ENCODE data around the gene TBCE.
"Not testable (repeated sequence)": the region's sequence is repeated elsewhere in the genome, so short reads cannot be mapped to it uniquely, and the experiment has no call there.

TBCE gene

GRCh38 chr1:235454021-235454420, 86.8 kb downstream of the TBCE start:
- H3K36me3 ChIP-seq (replicated peaks in 1 of 2; ENCODE audit: control insufficient read depth in 2 of 2, insufficient read depth in 2 of 2, low read length in 2 of 2), result peaks cover 8 to 73% of the 10 kb centered on the region in 2 donors
- no peaks in the 10 kb centered on the region for H3K27me3 ChIP-seq (ENCODE audit: control insufficient read depth in 3 of 3, insufficient read depth in 3 of 3, low read depth in 1 of 3, low read length in 3 of 3)
- H3K4me2 ChIP-seq (ENCODE audit: insufficient read depth, low read length, poor library complexity, severe bottlenecking), result no peak overlapping the region
- H3K9me3 ChIP-seq (replicated peaks in 1 of 2; ENCODE audit: control insufficient read depth in 2 of 2, insufficient read depth in 1 of 2, low read depth in 1 of 2, low read length in 2 of 2), result peaks cover 0 to 2% of the 10 kb centered on the region in 2 donors
- no peak overlapping the region for H2BK5ac ChIP-seq (ENCODE audit: low read length)
- no peak overlapping the region for H3K9ac ChIP-seq (ENCODE audit: low read depth, low read length, poor library complexity)
- no peak overlapping the region for H3K23ac ChIP-seq (ENCODE audit: low read depth, low read length, poor library complexity)
- H3K27ac ChIP-seq (replicated peaks; ENCODE audit: low read length), result no peak overlapping the region
- H2BK120ac ChIP-seq (ENCODE audit: low read depth, low read length), result no peak overlapping the region
- H2AFZ ChIP-seq (ENCODE audit: low read length), result no peak overlapping the region
- H3K79me1 ChIP-seq (ENCODE audit: low read depth, low read length), result no peaks in the 10 kb centered on the region
- no peak overlapping the region for H2BK12ac ChIP-seq (ENCODE audit: low read length)
- H3K4me1 ChIP-seq (ENCODE audit: control insufficient read depth in 2 of 2, insufficient read depth in 1 of 2, low read depth in 1 of 2, low read length in 2 of 2), result no peaks in the 10 kb centered on the region
- H4K91ac ChIP-seq (ENCODE audit: low read depth, low read length, poor library complexity), result no peak overlapping the region
- no peak overlapping the region for H3K4me3 ChIP-seq (ENCODE audit: low read length in 2 of 2)
- no peak overlapping the region for H4K8ac ChIP-seq (ENCODE audit: low read depth, low read length)
- H3K18ac ChIP-seq (ENCODE audit: low read length), result no peak overlapping the region
- WGBS, 2 donors (ENCODE audit: extremely low coverage in 2 of 2, insufficient read length in 2 of 2, insufficient replicate concordance in 1 of 2), result no CpG with 5 or more reads among the region's 8 CpGs
- no peak overlapping the region for H3K4ac ChIP-seq (ENCODE audit: low read length)
- no peak overlapping the region for H3K14ac ChIP-seq (ENCODE audit: low read length)
- no peak for DNase-seq (ENCODE audit: low spot score)
- H2BK15ac ChIP-seq (ENCODE audit: low read length), result no peak overlapping the region
- H2AK5ac ChIP-seq (ENCODE audit: low read depth, low read length), result no peak overlapping the region

GRCh38 chr1:235455097-235455496, 87.9 kb downstream of the TBCE start:
- H2BK5ac ChIP-seq (ENCODE audit: low read length), result no peak overlapping the region
- no peak overlapping the region for H3K4ac ChIP-seq (ENCODE audit: low read length)
- H3K14ac ChIP-seq (ENCODE audit: low read length), result no peak overlapping the region
- H3K9ac ChIP-seq (ENCODE audit: low read depth, low read length, poor library complexity), result no peak overlapping the region
- no peak overlapping the region for H3K27ac ChIP-seq (replicated peaks; ENCODE audit: low read length)
- no peak overlapping the region for H2BK12ac ChIP-seq (ENCODE audit: low read length)
- no peak overlapping the region for H3K4me2 ChIP-seq (ENCODE audit: insufficient read depth, low read length, poor library complexity, severe bottlenecking)
- H4K8ac ChIP-seq (ENCODE audit: low read depth, low read length), result no peak overlapping the region
- no peak for DNase-seq (ENCODE audit: low spot score)
- peaks cover 0 to under 1% of the 10 kb centered on the region in 2 donors for H3K9me3 ChIP-seq (replicated peaks in 1 of 2; ENCODE audit: control insufficient read depth in 2 of 2, insufficient read depth in 1 of 2, low read depth in 1 of 2, low read length in 2 of 2)
- WGBS, 2 donors (ENCODE audit: extremely low coverage in 2 of 2, insufficient read length in 2 of 2, insufficient replicate concordance in 1 of 2), result no CpG with 5 or more reads among the region's 2 CpGs
- H3K79me1 ChIP-seq (ENCODE audit: low read depth, low read length), result no peaks in the 10 kb centered on the region
- H2AFZ ChIP-seq (ENCODE audit: low read length), result no peak overlapping the region
- no peaks in the 10 kb centered on the region for H3K27me3 ChIP-seq (ENCODE audit: control insufficient read depth in 3 of 3, insufficient read depth in 3 of 3, low read depth in 1 of 3, low read length in 3 of 3)
- no peak overlapping the region for H3K4me3 ChIP-seq (ENCODE audit: low read length in 2 of 2)
- H2BK15ac ChIP-seq (ENCODE audit: low read length), result no peak overlapping the region
- peaks cover 5 to 67% of the 10 kb centered on the region in 2 donors for H3K36me3 ChIP-seq (replicated peaks in 1 of 2; ENCODE audit: control insufficient read depth in 2 of 2, insufficient read depth in 2 of 2, low read length in 2 of 2)
- no peak overlapping the region for H4K91ac ChIP-seq (ENCODE audit: low read depth, low read length, poor library complexity)
- no peaks in the 10 kb centered on the region for H3K4me1 ChIP-seq (ENCODE audit: control insufficient read depth in 2 of 2, insufficient read depth in 1 of 2, low read depth in 1 of 2, low read length in 2 of 2)
- H2BK120ac ChIP-seq (ENCODE audit: low read depth, low read length), result no peak overlapping the region
- no peak overlapping the region for H3K23ac ChIP-seq (ENCODE audit: low read depth, low read length, poor library complexity)
- no peak overlapping the region for H3K18ac ChIP-seq (ENCODE audit: low read length)
- no peak overlapping the region for H2AK5ac ChIP-seq (ENCODE audit: low read depth, low read length)

GRCh38 chr1:235455823-235456222, 88.6 kb downstream of the TBCE start:
- H3K27ac ChIP-seq (replicated peaks; ENCODE audit: low read length), result no peak overlapping the region
- no peak overlapping the region for H3K4me2 ChIP-seq (ENCODE audit: insufficient read depth, low read length, poor library complexity, severe bottlenecking)
- no peak overlapping the region for H2BK5ac ChIP-seq (ENCODE audit: low read length)
- no peak overlapping the region for H2BK12ac ChIP-seq (ENCODE audit: low read length)
- no peak overlapping the region for H3K9ac ChIP-seq (ENCODE audit: low read depth, low read length, poor library complexity)
- H2BK15ac ChIP-seq (ENCODE audit: low read length), result no peak overlapping the region
- H3K9me3 ChIP-seq (replicated peaks in 1 of 2; ENCODE audit: control insufficient read depth in 2 of 2, insufficient read depth in 1 of 2, low read depth in 1 of 2, low read length in 2 of 2), result no peaks in the 10 kb centered on the region
- no peak for DNase-seq (ENCODE audit: low spot score)
- H2AFZ ChIP-seq (ENCODE audit: low read length), result no peak overlapping the region
- no peak overlapping the region for H3K14ac ChIP-seq (ENCODE audit: low read length)
- no peak overlapping the region for H3K4ac ChIP-seq (ENCODE audit: low read length)
- no peak overlapping the region for H4K8ac ChIP-seq (ENCODE audit: low read depth, low read length)
- H3K36me3 ChIP-seq (replicated peaks in 1 of 2; ENCODE audit: control insufficient read depth in 2 of 2, insufficient read depth in 2 of 2, low read length in 2 of 2), result peaks cover 5 to 60% of the 10 kb centered on the region in 2 donors
- WGBS, 2 donors (ENCODE audit: extremely low coverage in 2 of 2, insufficient read length in 2 of 2, insufficient replicate concordance in 1 of 2), result no CpG with 5 or more reads among the region's 4 CpGs
- H3K27me3 ChIP-seq (ENCODE audit: control insufficient read depth in 3 of 3, insufficient read depth in 3 of 3, low read depth in 1 of 3, low read length in 3 of 3), result no peaks in the 10 kb centered on the region
- no peak overlapping the region for H2BK120ac ChIP-seq (ENCODE audit: low read depth, low read length)
- H3K18ac ChIP-seq (ENCODE audit: low read length), result no peak overlapping the region
- no peak overlapping the region for H3K4me3 ChIP-seq (ENCODE audit: low read length in 2 of 2)
- no peaks in the 10 kb centered on the region for H3K4me1 ChIP-seq (ENCODE audit: control insufficient read depth in 2 of 2, insufficient read depth in 1 of 2, low read depth in 1 of 2, low read length in 2 of 2)
- no peak overlapping the region for H2AK5ac ChIP-seq (ENCODE audit: low read depth, low read length)
- H4K91ac ChIP-seq (ENCODE audit: low read depth, low read length, poor library complexity), result no peak overlapping the region
- no peaks in the 10 kb centered on the region for H3K79me1 ChIP-seq (ENCODE audit: low read depth, low read length)
- H3K23ac ChIP-seq (ENCODE audit: low read depth, low read length, poor library complexity), result no peak overlapping the region

GRCh38 chr1:235457856-235458255, 90.6 kb downstream of the TBCE start:
- no CpG with 5 or more reads among the region's 7 CpGs for WGBS, 2 donors (ENCODE audit: extremely low coverage in 2 of 2, insufficient read length in 2 of 2, insufficient replicate concordance in 1 of 2)
- H3K4ac ChIP-seq (ENCODE audit: low read length); H3K4me1 ChIP-seq (ENCODE audit: control insufficient read depth in 2 of 2, insufficient read depth in 1 of 2, low read depth in 1 of 2, low read length in 2 of 2); H3K23ac ChIP-seq (ENCODE audit: low read depth, low read length, poor library complexity); H3K79me1 ChIP-seq (ENCODE audit: low read depth, low read length); H3K4me2 ChIP-seq (ENCODE audit: insufficient read depth, low read length, poor library complexity, severe bottlenecking); H4K8ac ChIP-seq (ENCODE audit: low read depth, low read length); H2BK15ac ChIP-seq (ENCODE audit: low read length); H3K14ac ChIP-seq (ENCODE audit: low read length); H3K9me3 ChIP-seq (replicated peaks in 1 of 2; ENCODE audit: control insufficient read depth in 2 of 2, insufficient read depth in 1 of 2, low read depth in 1 of 2, low read length in 2 of 2); H2BK12ac ChIP-seq (ENCODE audit: low read length); H2AK5ac ChIP-seq (ENCODE audit: low read depth, low read length); H2BK5ac ChIP-seq (ENCODE audit: low read length); H4K91ac ChIP-seq (ENCODE audit: low read depth, low read length, poor library complexity); H3K27me3 ChIP-seq (ENCODE audit: control insufficient read depth in 3 of 3, insufficient read depth in 3 of 3, low read depth in 1 of 3, low read length in 3 of 3); H2AFZ ChIP-seq (ENCODE audit: low read length); H3K18ac ChIP-seq (ENCODE audit: low read length); H2BK120ac ChIP-seq (ENCODE audit: low read depth, low read length); H3K4me3 ChIP-seq (ENCODE audit: low read length in 2 of 2); DNase-seq (ENCODE audit: low spot score); H3K9ac ChIP-seq (ENCODE audit: low read depth, low read length, poor library complexity); H3K27ac ChIP-seq (replicated peaks; ENCODE audit: low read length): not testable (repeated sequence)
- peaks cover 2 to 54% of the 10 kb centered on the region in 2 donors for H3K36me3 ChIP-seq (replicated peaks in 1 of 2; ENCODE audit: control insufficient read depth in 2 of 2, insufficient read depth in 2 of 2, low read length in 2 of 2)
